ENCODE data around the gene EXOC2. TPM values are rescaled to one million over a fixed set of nuclear protein-coding genes. Genes with fewer than 3 reads are reported as not detected.

EXOC2 gene
- total and polyA plus RNA-seq, 2 of the 13 experiments (the other 11 are each of a cell fraction or from before 2014, with no cell fraction given), result 12.6 to 22.9 TPM

DNA sequence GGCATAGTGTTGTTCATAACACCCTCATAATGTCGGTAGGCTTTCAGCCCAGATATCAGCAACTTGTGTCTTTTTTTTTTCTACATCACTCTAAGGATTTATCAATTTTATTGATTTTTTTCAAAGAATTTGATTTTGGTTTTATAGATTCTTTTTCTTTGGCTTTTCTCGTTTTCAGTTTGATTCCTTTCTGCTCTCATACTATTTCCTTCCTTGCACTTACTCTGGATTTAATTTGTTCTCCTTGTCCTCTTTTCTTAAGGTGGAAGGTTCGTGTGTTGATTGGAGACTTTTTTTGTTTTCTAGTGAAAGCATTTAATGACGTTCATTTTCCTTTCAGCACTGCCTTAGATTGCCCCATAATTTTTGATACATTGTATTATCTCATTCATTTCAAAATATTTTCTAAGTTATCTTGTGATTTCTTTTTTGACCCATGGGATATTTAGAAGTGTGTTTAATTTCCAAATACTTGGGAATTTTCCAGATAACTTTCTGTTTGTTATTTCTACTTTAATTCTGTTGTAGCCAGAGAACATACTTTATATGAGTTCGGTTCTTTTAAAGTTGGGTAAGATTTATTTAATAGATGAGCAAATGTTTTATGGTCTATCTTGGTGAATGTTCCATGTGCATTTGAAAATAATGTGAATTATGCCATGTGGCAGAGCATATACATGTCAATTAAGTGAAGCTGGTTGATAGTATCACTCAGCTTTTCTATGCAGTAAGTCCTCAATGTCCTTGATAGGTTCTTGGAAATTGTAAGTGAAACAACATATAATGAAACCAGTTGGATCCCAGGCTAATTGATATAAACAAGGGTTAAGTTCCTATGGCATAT is 238.6 kb downstream of the EXOC2 start:
- no peaks in the 10 kb centered on the region for H3K36me3 ChIP-seq (replicated peaks in 1 of 2; ENCODE audit: control insufficient read depth in 1 of 2, insufficient read depth in 2 of 2, low read length in 2 of 2)
- DNase-seq (ENCODE audit: low spot score), result no peak
- WGBS (ENCODE audit: low lambda C conversion rate), result 5% methylated on average over 5 of the region's 5 CpGs
- intact Hi-C loops (cut with micrococcal nuclease; ENCODE audit: unreplicated experiment), result no loop called here
- no peak overlapping the region for H2AFZ ChIP-seq (ENCODE audit: low read length)
- POLR2A ChIA-PET, result no interaction called here
- no peak overlapping the region for H3K4me3 ChIP-seq (replicated peaks in 1 of 3; ENCODE audit: insufficient read depth in 1 of 3, low read depth in 2 of 3, low read length in 3 of 3)
- BruUV-seq (replicated peaks), result no TSS peak
- H3K9ac ChIP-seq (ENCODE audit: insufficient read depth, low read depth, low read length), result no peak overlapping the region
- no peak for FAIRE-seq
- ATAC-seq, result no peak
- H3K4me1 ChIP-seq (ENCODE audit: insufficient read depth, low read length), result no peaks in the 10 kb centered on the region
- in situ Hi-C loops (cut with HindIII; ENCODE audit: extremely low pct_ligation_motif_present, low pct_unique_long_range_greater_than_20kb), result no loop called here
- no peaks in the 10 kb centered on the region for H3K9me3 ChIP-seq (ENCODE audit: low read length)
- H3K27ac ChIP-seq (ENCODE audit: extremely low read length, insufficient read depth, low read length), result no peak overlapping the region
- no peaks in the 10 kb centered on the region; the same call in 1 of the 2 replicates for H4K20me1 ChIP-seq (ENCODE audit: insufficient read depth, low read length)
- peaks cover 5 to 48% of the 10 kb centered on the region in 2 experiments; a peak in 4 of 5 replicates for H3K27me3 ChIP-seq (ENCODE audit: control insufficient read depth in 1 of 2, insufficient read depth in 2 of 2, low read length in 2 of 2)
- CTCF ChIA-PET (ENCODE audit: low intra/inter-chr PET ratio, low total read pairs), result no interaction called here
- no peak overlapping the region for H3K4me2 ChIP-seq (ENCODE audit: low read depth, low read length)
- H3K79me2 ChIP-seq (ENCODE audit: insufficient read depth, low read length), result no peaks in the 10 kb centered on the region
- TF ChIP-seq MXD4 (CRISPR knock-in tag; IDR thresholded peaks at IDR 0.05) (no peak), PAF1 (CRISPR knock-in tag; IDR thresholded peaks at IDR 0.05) (no peak), KLF12 (CRISPR knock-in tag; IDR thresholded peaks at IDR 0.05; ENCODE audit: borderline replicate concordance) (no peak), ZNF296 (CRISPR knock-in tag; conservative IDR thresholded peaks at IDR 0.05) (no peak)
- TF ChIP-seq, protein P1, sequence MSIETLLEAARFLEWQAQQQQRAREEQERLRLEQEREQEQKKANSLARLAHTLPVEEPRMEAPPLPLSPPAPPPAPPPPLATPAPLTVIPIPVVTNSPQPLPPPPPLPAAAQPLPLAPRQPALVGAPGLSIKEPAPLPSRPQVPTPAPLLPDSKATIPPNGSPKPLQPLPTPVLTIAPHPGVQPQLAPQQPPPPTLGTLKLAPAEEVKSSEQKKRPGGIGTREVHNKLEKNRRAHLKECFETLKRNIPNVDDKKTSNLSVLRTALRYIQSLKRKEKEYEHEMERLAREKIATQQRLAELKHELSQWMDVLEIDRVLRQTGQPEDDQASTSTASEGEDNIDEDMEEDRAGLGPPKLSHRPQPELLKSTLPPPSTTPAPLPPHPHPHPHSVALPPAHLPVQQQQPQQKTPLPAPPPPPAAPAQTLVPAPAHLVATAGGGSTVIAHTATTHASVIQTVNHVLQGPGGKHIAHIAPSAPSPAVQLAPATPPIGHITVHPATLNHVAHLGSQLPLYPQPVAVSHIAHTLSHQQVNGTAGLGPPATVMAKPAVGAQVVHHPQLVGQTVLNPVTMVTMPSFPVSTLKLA (IDR thresholded peaks at IDR 0.05), result peak; percentile 93
- TF ChIP-seq, protein P2, sequence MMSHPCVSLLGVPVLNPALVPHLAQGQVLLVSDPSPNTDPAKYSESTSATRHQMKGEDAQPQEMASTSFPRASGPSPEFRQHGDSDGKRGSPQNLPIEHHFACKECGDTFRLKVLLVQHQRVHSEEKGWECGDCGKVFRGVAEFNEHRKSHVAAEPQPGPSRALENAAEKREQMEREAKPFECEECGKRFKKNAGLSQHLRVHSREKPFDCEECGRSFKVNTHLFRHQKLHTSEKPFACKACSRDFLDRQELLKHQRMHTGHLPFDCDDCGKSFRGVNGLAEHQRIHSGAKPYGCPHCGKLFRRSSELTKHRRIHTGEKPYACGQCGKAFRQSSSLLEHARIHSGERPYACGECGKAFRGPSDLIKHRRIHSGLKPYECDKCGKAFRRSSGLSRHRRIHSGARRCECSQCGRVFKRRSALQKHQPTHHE (CRISPR knock-in tag; IDR thresholded peaks at IDR 0.05; ENCODE audit: borderline replicate concordance), result no peak
- TF ChIP-seq, protein P3, sequence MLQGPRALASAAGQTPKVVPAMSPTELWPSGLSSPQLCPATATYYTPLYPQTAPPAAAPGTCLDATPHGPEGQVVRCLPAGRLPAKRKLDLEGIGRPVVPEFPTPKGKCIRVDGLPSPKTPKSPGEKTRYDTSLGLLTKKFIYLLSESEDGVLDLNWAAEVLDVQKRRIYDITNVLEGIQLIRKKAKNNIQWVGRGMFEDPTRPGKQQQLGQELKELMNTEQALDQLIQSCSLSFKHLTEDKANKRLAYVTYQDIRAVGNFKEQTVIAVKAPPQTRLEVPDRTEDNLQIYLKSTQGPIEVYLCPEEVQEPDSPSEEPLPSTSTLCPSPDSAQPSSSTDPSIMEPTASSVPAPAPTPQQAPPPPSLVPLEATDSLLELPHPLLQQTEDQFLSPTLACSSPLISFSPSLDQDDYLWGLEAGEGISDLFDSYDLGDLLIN (CRISPR knock-in tag; IDR thresholded peaks at IDR 0.05; ENCODE audit: borderline replicate concordance), result no peak
- TF ChIP-seq, protein P4, sequence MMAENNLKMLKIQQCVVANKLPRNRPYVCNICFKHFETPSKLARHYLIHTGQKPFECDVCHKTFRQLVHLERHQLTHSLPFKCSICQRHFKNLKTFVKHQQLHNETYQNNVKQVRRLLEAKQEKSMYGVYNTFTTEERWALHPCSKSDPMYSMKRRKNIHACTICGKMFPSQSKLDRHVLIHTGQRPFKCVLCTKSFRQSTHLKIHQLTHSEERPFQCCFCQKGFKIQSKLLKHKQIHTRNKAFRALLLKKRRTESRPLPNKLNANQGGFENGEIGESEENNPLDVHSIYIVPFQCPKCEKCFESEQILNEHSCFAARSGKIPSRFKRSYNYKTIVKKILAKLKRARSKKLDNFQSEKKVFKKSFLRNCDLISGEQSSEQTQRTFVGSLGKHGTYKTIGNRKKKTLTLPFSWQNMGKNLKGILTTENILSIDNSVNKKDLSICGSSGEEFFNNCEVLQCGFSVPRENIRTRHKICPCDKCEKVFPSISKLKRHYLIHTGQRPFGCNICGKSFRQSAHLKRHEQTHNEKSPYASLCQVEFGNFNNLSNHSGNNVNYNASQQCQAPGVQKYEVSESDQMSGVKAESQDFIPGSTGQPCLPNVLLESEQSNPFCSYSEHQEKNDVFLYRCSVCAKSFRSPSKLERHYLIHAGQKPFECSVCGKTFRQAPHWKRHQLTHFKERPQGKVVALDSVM (CRISPR knock-in tag; IDR thresholded peaks at IDR 0.05), result no peak

All from HepG2 (cell line).